Stimulated activated CD4-positive, alpha-beta T cell treated with anti-CD3 and anti-CD28 coated beads, Interleukin-12 subunit alpha, Interleukin-12 subunit beta, amount 100 ng/mL, for 48 hours (primary cell): ENCODE results near the gene WDSUB1.

Experiments
- DNase-seq, 3 donors: peaks; one replicate each; pipeline ENCODE4 v3.0.0-alpha.2; 2020; ENCODE audit warnings: low read depth in 2 of 3, low spot score in 1 of 3

WDSUB1 gene

GRCh38 chr2:159225025-159226016, 61.2 kb downstream of the WDSUB1 start:
- no peak for DNase-seq

GRCh38 chr2:159224061-159224813, 62.3 kb downstream of the WDSUB1 start:
- DNase-seq, result no peak

DNA sequence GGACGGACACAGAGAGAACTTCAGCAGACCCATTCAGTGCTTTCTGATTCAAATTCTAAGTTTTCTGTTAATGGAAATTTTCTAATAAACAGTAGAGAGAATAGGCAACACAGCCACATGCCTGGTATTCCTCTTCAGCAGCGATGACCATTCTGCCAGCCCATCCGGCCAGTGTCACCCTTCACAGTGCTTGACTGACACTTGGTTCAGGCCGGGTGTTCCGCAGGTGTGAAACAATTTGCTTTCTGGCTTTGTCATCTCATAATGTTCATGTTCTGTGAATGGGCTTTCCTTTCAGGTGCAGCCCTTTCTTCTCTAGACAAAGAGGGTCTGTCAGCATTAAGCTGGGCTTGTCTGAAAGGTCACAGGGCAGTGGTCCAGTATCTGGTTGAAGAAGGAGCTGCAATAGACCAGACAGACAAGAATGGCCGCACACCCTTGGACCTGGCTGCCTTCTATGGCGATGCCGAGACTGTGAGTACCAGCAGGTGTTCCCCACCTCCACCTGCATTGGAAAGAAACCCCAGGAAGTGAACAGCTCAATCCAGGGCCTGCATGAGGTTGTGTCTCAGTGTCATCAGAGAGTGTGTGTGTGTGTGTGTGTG, 67.0 kb downstream of the WDSUB1 start:
- no peak for DNase-seq

DNA sequence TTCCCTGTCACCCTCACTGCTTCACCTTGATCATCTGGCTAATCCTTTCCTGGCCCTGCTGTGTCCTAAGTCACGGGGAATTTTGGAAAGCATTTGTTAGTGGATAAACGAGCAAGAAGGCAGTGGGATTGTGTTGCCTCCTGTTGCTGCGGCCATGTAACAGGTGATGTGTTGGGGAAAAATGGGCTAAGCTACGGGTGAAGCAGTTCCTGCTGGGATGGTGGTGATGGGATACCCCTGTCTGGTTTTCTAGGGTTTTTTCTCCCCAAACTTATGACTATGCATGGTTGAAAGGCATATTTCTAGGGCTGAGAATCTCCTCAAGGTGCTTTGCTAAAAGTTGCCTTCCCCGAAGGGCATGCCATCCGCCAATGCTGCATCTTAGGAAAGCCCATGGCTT, 68.1 kb downstream of the WDSUB1 start:
- no peak for DNase-seq

GRCh38 chr2:159217676-159218075, 68.8 kb downstream of the WDSUB1 start:
- no peak for DNase-seq

DNA sequence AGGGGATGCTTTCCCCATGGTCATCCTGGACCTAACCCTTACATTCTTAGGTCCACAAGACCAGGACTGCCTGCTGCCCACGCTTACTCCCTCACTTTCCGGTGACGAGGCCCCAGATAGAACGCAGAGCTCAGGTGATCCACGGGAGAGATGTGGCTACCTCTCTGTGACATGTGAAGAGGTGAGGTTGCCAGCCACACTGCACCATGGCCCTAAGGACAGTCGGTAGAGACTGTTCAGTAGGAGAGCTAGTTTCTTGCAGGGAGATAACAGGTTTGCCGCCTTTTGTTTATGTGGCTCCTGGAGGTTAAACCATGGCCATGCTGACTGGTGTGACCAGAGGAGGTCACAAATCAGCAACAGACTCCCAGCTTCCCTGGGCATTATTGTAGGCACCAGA, 71.4 kb downstream of the WDSUB1 start:
- no peak for DNase-seq

DNA sequence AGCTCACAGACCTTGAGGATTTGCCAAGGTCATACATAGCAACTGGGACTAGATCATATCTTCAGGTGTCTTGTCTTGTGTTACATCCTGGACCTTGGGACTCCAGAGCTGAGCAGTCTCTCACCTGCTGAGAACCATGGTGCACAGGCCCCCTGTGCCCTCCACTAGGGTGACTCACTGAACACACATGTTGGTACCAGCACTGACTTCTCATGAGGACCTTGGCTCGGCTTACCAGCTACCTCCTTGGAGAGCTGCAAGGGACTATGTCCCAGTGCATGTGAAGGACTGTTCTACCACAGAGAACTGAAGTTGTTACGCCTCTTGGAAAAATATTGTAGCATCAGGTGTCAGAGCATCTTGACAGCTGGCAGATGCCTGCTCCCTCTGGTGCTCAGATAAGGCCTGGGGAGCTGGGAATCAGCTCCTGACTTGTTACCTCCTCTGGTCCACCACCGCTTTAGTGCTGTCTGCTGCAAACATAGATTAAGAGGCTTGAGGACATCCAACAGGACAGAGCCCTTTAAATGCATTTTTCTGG, 72.1 kb downstream of the WDSUB1 start:
- DNase-seq, result no peak

GRCh38 chr2:159213296-159213695, 73.2 kb downstream of the WDSUB1 start:
- no peak for DNase-seq

GRCh38 chr2:159211447-159212396, 74.8 kb downstream of the WDSUB1 start:
- DNase-seq, result no peak

DNA sequence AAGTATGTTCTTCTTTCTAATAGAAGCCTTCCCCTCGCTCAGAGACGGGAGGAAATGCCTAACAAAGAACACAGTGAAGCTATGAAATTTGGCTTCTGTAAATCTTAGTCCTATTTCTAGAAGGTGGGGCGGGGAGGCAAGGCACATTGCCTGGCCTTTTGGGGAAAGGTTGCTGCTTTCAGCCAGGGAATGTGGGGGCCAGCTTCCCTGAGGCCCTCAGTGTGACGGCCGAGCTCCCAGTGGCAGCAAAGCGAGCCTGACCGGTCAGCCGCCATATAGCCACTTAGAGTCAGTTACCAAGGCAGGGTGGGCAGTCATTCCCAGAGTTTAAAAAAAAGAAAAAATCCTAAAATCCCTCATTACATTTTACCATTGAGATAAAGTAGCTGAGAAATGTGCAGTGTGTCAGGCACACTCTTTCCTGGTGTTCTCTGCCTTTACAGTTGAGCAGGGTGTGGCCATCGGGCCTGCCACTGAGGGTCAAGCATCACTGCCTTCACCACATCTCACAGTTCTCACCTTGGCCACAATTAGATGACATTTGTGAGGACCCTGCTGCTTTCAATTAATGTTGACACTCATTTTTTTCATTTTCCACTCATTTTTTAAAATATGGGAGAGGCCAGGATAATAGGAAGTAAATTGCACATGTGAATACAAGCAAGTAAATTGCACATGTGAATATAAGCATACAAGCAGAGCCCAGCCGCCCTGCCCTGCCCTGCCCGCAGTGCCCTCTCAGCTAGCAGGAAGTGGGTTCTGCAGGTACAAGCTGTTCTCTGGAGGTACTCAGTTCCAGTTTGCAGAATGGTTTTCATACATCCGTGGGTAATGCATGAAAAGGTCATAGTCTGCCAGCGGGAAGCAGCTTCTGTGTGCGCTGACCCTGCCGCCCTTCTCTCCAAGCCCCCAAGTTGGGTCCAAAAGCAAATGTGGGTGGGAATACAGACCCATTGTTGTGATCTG, 76.9 kb downstream of the WDSUB1 start:
- DNase-seq, result no peak

GRCh38 chr2:159208438-159208837, 78.1 kb downstream of the WDSUB1 start:
- no peak for DNase-seq

- DNase-seq, result no peak
Observed at GRCh38 chr2:159206736-159207380, 79.6 kb downstream of the WDSUB1 start.

GRCh38 chr2:159204381-159205144, 81.9 kb downstream of the WDSUB1 start:
- no peak for DNase-seq

GRCh38 chr2:159202568-159203071, 83.9 kb downstream of the WDSUB1 start:
- DNase-seq, result no peak

- no peak for DNase-seq
Observed at GRCh38 chr2:159201360-159202063, 85.0 kb downstream of the WDSUB1 start.

GRCh38 chr2:159200498-159200897, 86.0 kb downstream of the WDSUB1 start:
- DNase-seq, result no peak
